GM19468 (cell line): Measurements from ENCODE around the gene SMNDC1.
A peak's percentile ranks its signal among the peaks of the same experiment; 100 is the strongest.

ENCODE experiments used
- ATAC-seq: cut with Tn5 transposase; IDR thresholded peaks from one replicate; pipeline ENCODE4 v1.9.1; 2021; ENCODE audit warnings: mild to moderate bottlenecking, moderate library complexity, moderate number of reproducible peaks; ENCODE audit not compliant: unreplicated experiment; ENCODE audit errors: extremely low read depth

The SMNDC1 gene

GRCh38 chr10:110330675-110331074, 26.0 kb upstream of the SMNDC1 start:
- ATAC-seq, result no peak

- no peak for ATAC-seq
Measured at GRCh38 chr10:110327262-110327914, 22.7 kb upstream of the SMNDC1 start.

GRCh38 chr10:110326351-110327032, 21.8 kb upstream of the SMNDC1 start:
- no peak for ATAC-seq

- ATAC-seq, result no peak
Measured at GRCh38 chr10:110324805-110325280, 20.1 kb upstream of the SMNDC1 start.

- peak; percentile 22 for ATAC-seq
Measured at GRCh38 chr10:110324201-110324804, 19.6 kb upstream of the SMNDC1 start.

GRCh38 chr10:110323503-110323902, 18.8 kb upstream of the SMNDC1 start:
- no peak for ATAC-seq

GRCh38 chr10:110321869-110322620, 17.3 kb upstream of the SMNDC1 start:
- ATAC-seq, result no peak

- no peak for ATAC-seq
Measured at GRCh38 chr10:110317866-110318850, 13.4 kb upstream of the SMNDC1 start.

- ATAC-seq, result no peak
Measured at GRCh38 chr10:110313674-110314073, 9.0 kb upstream of the SMNDC1 start.

- no peak for ATAC-seq
Measured at GRCh38 chr10:110312206-110312605, 7.5 kb upstream of the SMNDC1 start.

GRCh38 chr10:110311357-110311949, 6.7 kb upstream of the SMNDC1 start:
- ATAC-seq, result no peak

- no peak for ATAC-seq
Measured at GRCh38 chr10:110310741-110311140, 6.0 kb upstream of the SMNDC1 start.

GRCh38 chr10:110307805-110308204, 3.1 kb upstream of the SMNDC1 start:
- ATAC-seq, result no peak

GRCh38 chr10:110306452-110306768, 1.7 kb upstream of the SMNDC1 start:
- ATAC-seq, result no peak

GRCh38 chr10:110305767-110306451, 1.2 kb upstream of the SMNDC1 start:
- ATAC-seq, result peak; percentile 31

- peak; percentile 3 for ATAC-seq
Measured at GRCh38 chr10:110304394-110304779, 333 bp downstream of the SMNDC1 start.

GRCh38 chr10:110303681-110304080, 1.0 kb downstream of the SMNDC1 start:
- ATAC-seq, result no peak

GRCh38 chr10:110300486-110300986, 4.2 kb downstream of the SMNDC1 start:
- no peak for ATAC-seq

GRCh38 chr10:110296966-110297365, 7.8 kb downstream of the SMNDC1 start:
- no peak for ATAC-seq
